HUES64 (cell line): Measurements from ENCODE around the gene YWHAE.
"Not testable (repeated sequence)": the region's sequence is repeated elsewhere in the genome, so short reads cannot be mapped to it uniquely, and the experiment has no call there.

Experiments used
- H3K27ac ChIP-seq: 2 replicates; pipeline ENCODE4 v1.7.0; 2013; ENCODE audit warnings: low read depth, low read length, inconsistent platforms
- H3K27me3 ChIP-seq: 2 replicates; pipeline ENCODE4 v1.6.1; 2013; ENCODE audit warnings: mild to moderate bottlenecking, low read length; ENCODE audit not compliant: insufficient read depth
- H3K36me3 ChIP-seq: 2 replicates; pipeline ENCODE4 v1.6.1; 2013; ENCODE audit warnings: mild to moderate bottlenecking, low read length; ENCODE audit not compliant: insufficient read depth
- H3K4me1 ChIP-seq: 2 replicates; pipeline ENCODE4 v1.6.1; 2013; ENCODE audit warnings: mild to moderate bottlenecking, low read length, moderate library complexity; ENCODE audit not compliant: insufficient read depth
- H3K4me3 ChIP-seq: 2 replicates; pipeline ENCODE4 v1.5.1; 2013; ENCODE audit warnings: mild to moderate bottlenecking, low read length, moderate library complexity
- H3K9ac ChIP-seq: 2 replicates; pipeline ENCODE4 v1.6.1; 2013; ENCODE audit warnings: mild to moderate bottlenecking, low read depth, low read length
- H3K9me3 ChIP-seq: 2 replicates; pipeline ENCODE4 v1.6.1; 2013; ENCODE audit warnings: low read depth, low read length; ENCODE audit not compliant: insufficient read depth
- WGBS: fragments of 150-250, 120-280 bp; methylation state at CpG from one replicate; pipeline ENCODE4 v1.1.7; 2013; ENCODE audit warnings: missing lambda C conversion rate; 5-methylcytosine and 5-hydroxymethylcytosine counted together

Gene YWHAE

GRCh38 chr17:1431631-1432104 lies 31.6 kb upstream of the YWHAE start:
- Histone ChIP-seq H3K27me3 (no peaks in the 10 kb centered on the region), H3K9me3 (no peaks in the 10 kb centered on the region), H3K9ac (no peak overlapping the region), H3K27ac (no peak overlapping the region), H3K4me3 (no peak overlapping the region), H3K36me3 (peaks cover 60% of the 10 kb centered on the region), H3K4me1 (no peaks in the 10 kb centered on the region)
- WGBS, result 90% methylated on average over 2 of the region's 2 CpGs

- Histone ChIP-seq H3K9me3 (no peaks in the 10 kb centered on the region), H3K27me3 (no peaks in the 10 kb centered on the region), H3K27ac (no peak overlapping the region), H3K4me3 (no peak overlapping the region), H3K36me3 (peaks cover 57% of the 10 kb centered on the region), H3K9ac (no peak overlapping the region), H3K4me1 (no peaks in the 10 kb centered on the region)
- WGBS, result 96% methylated on average over 10 of the region's 10 CpGs
Observed at GRCh38 chr17:1423456-1424135, 23.6 kb upstream of the YWHAE start.

- H3K4me1 ChIP-seq, result no peaks in the 10 kb centered on the region
- 95% methylated on average over 7 of the region's 7 CpGs for WGBS
- H3K27me3 ChIP-seq, result no peaks in the 10 kb centered on the region
- H3K9me3 ChIP-seq, result no peaks in the 10 kb centered on the region
- H3K27ac ChIP-seq, result no peak overlapping the region
- H3K4me3 ChIP-seq, result no peak overlapping the region
- no peak overlapping the region for H3K9ac ChIP-seq
- H3K36me3 ChIP-seq, result peaks cover 56% of the 10 kb centered on the region
Observed at GRCh38 chr17:1422885-1423284, 22.9 kb upstream of the YWHAE start.

GRCh38 chr17:1421470-1421869 lies 21.4 kb upstream of the YWHAE start:
- no peaks in the 10 kb centered on the region for H3K4me1 ChIP-seq
- no peaks in the 10 kb centered on the region for H3K9me3 ChIP-seq
- H3K4me3 ChIP-seq, result no peak overlapping the region
- H3K36me3 ChIP-seq, result peaks cover 52% of the 10 kb centered on the region
- no peak overlapping the region for H3K27ac ChIP-seq
- no peaks in the 10 kb centered on the region for H3K27me3 ChIP-seq
- 97% methylated on average over 11 of the region's 11 CpGs for WGBS
- no peak overlapping the region for H3K9ac ChIP-seq

- no peak overlapping the region for H3K4me3 ChIP-seq
- H3K9me3 ChIP-seq, result no peaks in the 10 kb centered on the region
- no peak overlapping the region for H3K9ac ChIP-seq
- 95% methylated on average over 2 of the region's 2 CpGs for WGBS
- no peaks in the 10 kb centered on the region for H3K4me1 ChIP-seq
- H3K27me3 ChIP-seq, result no peaks in the 10 kb centered on the region
- H3K36me3 ChIP-seq, result peaks cover 47% of the 10 kb centered on the region
- no peak overlapping the region for H3K27ac ChIP-seq
Observed at GRCh38 chr17:1420981-1421380, 21.0 kb upstream of the YWHAE start.

- Histone ChIP-seq H3K4me3 (no peak overlapping the region), H3K27me3 (no peaks in the 10 kb centered on the region), H3K9me3 (no peaks in the 10 kb centered on the region), H3K9ac (no peak overlapping the region), H3K27ac (no peak overlapping the region), H3K4me1 (no peaks in the 10 kb centered on the region), H3K36me3 (peaks cover 39% of the 10 kb centered on the region)
- 97% methylated on average over 11 of the region's 11 CpGs for WGBS
Observed at GRCh38 chr17:1420163-1420562, 20.1 kb upstream of the YWHAE start.

- H3K4me3 ChIP-seq, H3K9me3 ChIP-seq, H3K9ac ChIP-seq, H3K27me3 ChIP-seq, H3K27ac ChIP-seq, H3K4me1 ChIP-seq: not testable (repeated sequence)
- 95% methylated on average over 10 of the region's 10 CpGs for WGBS
- H3K36me3 ChIP-seq, result peaks cover 35% of the 10 kb centered on the region
Observed at GRCh38 chr17:1418476-1418875, 18.5 kb upstream of the YWHAE start.

GRCh38 chr17:1416414-1416813 lies 16.4 kb upstream of the YWHAE start:
- WGBS, result 96% methylated on average over 5 of the region's 5 CpGs

GRCh38 chr17:1414634-1415033 lies 14.6 kb upstream of the YWHAE start:
- Histone ChIP-seq H3K9me3 (no peaks in the 10 kb centered on the region), H3K4me3 (no peak overlapping the region), H3K27me3 (no peaks in the 10 kb centered on the region), H3K9ac (no peak overlapping the region), H3K36me3 (no peaks in the 10 kb centered on the region), H3K27ac (no peak overlapping the region), H3K4me1 (no peaks in the 10 kb centered on the region)
- 86% methylated on average over 10 of the region's 10 CpGs for WGBS

More at GRCh38 chr17:1416414-1416813, 16.4 kb upstream of the YWHAE start:
- Histone ChIP-seq H3K9me3 (no peaks in the 10 kb centered on the region), H3K4me3 (no peak overlapping the region), H3K27ac (no peak overlapping the region), H3K4me1 (no peaks in the 10 kb centered on the region), H3K27me3 (no peaks in the 10 kb centered on the region), H3K36me3 (peaks cover 15% of the 10 kb centered on the region), H3K9ac (no peak overlapping the region)

- Histone ChIP-seq H3K27me3 (no peaks in the 10 kb centered on the region), H3K4me1 (no peaks in the 10 kb centered on the region), H3K27ac (no peak overlapping the region), H3K36me3 (no peaks in the 10 kb centered on the region), H3K9ac (no peak overlapping the region), H3K4me3 (no peak overlapping the region), H3K9me3 (no peaks in the 10 kb centered on the region)
- 90% methylated on average over 9 of the region's 9 CpGs for WGBS
Observed at GRCh38 chr17:1414001-1414574, 14.1 kb upstream of the YWHAE start.

- H3K27ac ChIP-seq, result no peak overlapping the region
- H3K9me3 ChIP-seq, result no peaks in the 10 kb centered on the region
- 89% methylated on average over 6 of the region's 6 CpGs for WGBS
Observed at GRCh38 chr17:1413281-1413791, 13.3 kb upstream of the YWHAE start.

More at GRCh38 chr17:1413281-1413791, 13.3 kb upstream of the YWHAE start:
- Histone ChIP-seq H3K36me3 (no peaks in the 10 kb centered on the region), H3K4me1 (no peaks in the 10 kb centered on the region), H3K27me3 (no peaks in the 10 kb centered on the region), H3K4me3 (no peak overlapping the region), H3K9ac (no peak overlapping the region)
